ENCODE results near the gene TENM4.

Gene TENM4

DNA sequence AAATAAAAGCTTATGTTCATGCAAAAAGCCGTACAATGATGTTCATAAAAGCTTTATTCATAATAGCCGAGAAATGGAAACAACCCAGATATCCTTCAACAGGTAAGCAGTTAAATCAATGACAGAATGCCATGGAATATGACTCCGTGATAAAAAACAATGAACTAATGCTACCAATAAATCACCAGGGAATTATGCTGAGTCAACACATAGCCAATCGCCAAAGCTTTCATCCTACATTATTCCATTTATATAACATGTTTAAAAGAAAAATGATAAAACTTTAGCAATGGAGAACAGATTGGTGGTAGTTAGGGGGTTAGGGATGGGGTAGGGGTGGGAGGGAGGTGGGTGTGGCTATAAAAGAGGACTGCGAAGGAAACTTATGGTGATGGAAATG is 356.4 kb downstream of the TENM4 start:
- no peak for DNase-seq (ENCODE audit: low read depth in 2 of 2)

DNA sequence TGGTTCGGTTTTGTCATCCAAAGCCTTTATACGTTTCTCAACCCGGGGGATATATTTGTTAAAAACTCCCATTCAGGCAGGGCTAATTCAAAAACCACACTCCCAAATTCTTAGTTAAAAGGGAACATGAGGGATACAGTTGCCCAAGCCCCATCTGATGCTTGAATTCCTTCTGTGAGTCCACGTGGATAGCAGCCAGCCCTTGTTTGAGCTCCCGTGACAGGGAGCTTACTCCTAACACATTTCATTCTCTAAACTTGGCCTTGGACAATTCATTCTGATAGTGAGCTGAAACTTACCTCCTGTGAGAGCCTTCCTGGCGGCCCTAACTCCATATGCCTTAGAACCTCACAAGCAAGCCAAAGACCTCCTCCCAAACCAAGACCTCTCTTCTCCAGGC is 357.5 kb downstream of the TENM4 start:
- DNase-seq (ENCODE audit: low read depth in 2 of 2): no peak

- no peak for DNase-seq (ENCODE audit: low read depth in 2 of 2)
Measured at GRCh38 chr11:79082907-79083306, 357.9 kb downstream of the TENM4 start.

- DNase-seq (ENCODE audit: low read depth in 2 of 2): no peak
Measured at GRCh38 chr11:79082280-79082679, 358.6 kb downstream of the TENM4 start.

DNA sequence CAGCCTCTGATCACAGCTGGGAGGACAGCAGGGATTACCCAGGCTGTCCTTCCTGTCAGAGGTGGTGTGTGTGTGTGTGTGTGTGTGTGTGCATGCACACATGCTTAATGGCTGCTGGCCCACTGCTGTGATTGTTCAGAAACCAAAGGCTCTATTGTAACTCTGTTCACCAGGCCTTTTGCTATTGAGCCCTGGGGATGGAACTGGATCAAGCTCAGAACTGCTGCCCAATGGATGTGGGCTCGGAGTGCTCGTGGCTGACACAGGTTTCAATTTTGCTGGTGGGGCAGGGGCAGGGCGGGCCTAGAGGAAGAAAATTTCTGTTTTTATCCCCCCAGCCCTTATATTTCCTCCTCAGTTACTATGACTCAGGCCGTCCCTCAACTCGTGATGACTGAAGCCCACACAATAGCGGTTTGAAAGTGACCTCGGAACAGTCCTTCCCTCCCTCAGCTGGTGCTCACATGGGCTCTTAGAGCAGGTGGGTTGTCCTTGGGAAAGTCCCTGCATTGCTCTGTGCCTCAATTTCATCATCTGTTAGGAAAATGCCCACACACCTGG is 359.3 kb downstream of the TENM4 start:
- no peak for DNase-seq (ENCODE audit: low read depth in 2 of 2)

DNA sequence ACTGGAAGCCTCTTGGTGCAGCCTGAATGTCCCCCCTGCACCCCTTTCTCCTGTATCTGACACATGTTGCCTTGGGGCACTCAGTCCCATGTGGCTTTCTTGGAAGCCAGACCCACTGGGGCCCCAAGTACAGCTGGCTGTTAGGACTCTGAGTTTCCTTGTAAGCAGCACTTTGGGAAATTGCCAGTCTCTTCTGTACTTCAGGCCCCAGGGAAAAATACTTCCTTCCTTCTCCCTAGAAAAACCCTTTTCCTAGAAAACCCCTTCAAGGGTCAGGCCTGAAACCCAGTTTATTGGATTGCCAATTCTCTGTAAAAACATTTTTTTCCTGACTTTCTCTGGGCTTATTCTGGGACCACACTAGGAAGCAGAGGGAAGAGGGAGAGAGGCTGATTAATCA is 360.3 kb downstream of the TENM4 start:
- no peak for DNase-seq (ENCODE audit: low read depth in 2 of 2)

- no peak for DNase-seq (ENCODE audit: low read depth in 2 of 2)
Measured at GRCh38 chr11:79078999-79079398, 361.8 kb downstream of the TENM4 start.

DNA sequence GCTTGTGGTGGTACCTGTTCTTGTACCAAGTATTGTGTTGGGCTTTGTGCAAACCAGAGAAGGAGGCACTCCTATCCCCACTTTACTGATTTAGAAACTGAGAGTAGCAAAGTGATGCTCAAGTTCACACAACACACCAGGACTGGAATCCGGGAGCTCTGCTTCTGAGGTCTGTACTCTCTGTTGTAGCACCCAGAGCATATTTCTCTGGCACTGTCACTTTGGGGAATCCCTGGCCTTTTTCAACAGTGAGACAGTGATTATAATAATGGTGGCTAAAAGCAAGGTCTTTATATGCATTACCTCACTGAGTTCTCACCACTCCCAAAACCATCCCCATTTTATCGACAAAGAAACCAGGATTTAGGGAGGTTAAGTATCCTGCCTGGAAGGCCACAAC is 362.4 kb downstream of the TENM4 start:
- DNase-seq (ENCODE audit: low read depth in 2 of 2): no peak

GRCh38 chr11:79077702-79078330 is 363.0 kb downstream of the TENM4 start:
- DNase-seq (ENCODE audit: low read depth in 2 of 2): no peak

DNA sequence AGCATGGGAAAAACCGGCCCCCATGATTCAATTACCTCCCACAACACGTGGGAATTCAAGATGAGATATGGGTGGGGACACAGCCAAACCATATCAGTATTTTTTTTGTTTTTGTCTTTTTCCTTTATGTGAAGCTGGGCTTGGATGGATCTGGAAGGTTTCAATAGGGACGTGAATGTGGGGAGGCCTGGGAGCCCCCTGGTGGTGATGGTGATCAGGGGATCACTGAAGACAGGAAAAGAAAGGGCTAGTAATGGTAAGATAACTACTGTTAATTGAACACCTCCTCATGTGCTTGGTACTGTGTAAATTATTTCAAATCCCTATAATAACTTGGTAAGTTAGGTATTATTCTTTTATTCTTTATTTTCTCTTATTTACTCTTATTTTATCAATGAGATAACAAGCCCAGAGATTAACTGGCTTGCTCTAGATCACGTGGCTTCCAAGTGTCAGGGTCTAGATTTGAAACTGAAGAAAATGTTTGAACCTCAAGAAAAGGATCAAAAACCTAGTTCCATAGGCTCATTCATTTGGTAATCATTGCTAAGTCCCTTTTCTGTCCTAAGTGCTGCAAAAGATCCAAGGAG is 364.2 kb downstream of the TENM4 start:
- no peak for DNase-seq (ENCODE audit: low read depth in 2 of 2)

GRCh38 chr11:79074547-79074946 is 366.3 kb downstream of the TENM4 start:
- no peak for DNase-seq (ENCODE audit: low read depth in 2 of 2)

- DNase-seq (ENCODE audit: low read depth in 2 of 2): no peak
Measured at GRCh38 chr11:79071190-79071589, 369.6 kb downstream of the TENM4 start.

GRCh38 chr11:79070518-79070917 is 370.3 kb downstream of the TENM4 start:
- DNase-seq (ENCODE audit: low read depth in 2 of 2): no peak

- DNase-seq (ENCODE audit: low read depth in 2 of 2): no peak
Measured at GRCh38 chr11:79069504-79069903, 371.3 kb downstream of the TENM4 start.

GRCh38 chr11:79068356-79068755 is 372.5 kb downstream of the TENM4 start:
- no peak for DNase-seq (ENCODE audit: low read depth in 2 of 2)

- no peak for DNase-seq (ENCODE audit: low read depth in 2 of 2)
Measured at GRCh38 chr11:79067352-79067679, 373.5 kb downstream of the TENM4 start.

- no peak for DNase-seq (ENCODE audit: low read depth in 2 of 2)
Measured at GRCh38 chr11:79066456-79067351, 374.1 kb downstream of the TENM4 start.

DNA sequence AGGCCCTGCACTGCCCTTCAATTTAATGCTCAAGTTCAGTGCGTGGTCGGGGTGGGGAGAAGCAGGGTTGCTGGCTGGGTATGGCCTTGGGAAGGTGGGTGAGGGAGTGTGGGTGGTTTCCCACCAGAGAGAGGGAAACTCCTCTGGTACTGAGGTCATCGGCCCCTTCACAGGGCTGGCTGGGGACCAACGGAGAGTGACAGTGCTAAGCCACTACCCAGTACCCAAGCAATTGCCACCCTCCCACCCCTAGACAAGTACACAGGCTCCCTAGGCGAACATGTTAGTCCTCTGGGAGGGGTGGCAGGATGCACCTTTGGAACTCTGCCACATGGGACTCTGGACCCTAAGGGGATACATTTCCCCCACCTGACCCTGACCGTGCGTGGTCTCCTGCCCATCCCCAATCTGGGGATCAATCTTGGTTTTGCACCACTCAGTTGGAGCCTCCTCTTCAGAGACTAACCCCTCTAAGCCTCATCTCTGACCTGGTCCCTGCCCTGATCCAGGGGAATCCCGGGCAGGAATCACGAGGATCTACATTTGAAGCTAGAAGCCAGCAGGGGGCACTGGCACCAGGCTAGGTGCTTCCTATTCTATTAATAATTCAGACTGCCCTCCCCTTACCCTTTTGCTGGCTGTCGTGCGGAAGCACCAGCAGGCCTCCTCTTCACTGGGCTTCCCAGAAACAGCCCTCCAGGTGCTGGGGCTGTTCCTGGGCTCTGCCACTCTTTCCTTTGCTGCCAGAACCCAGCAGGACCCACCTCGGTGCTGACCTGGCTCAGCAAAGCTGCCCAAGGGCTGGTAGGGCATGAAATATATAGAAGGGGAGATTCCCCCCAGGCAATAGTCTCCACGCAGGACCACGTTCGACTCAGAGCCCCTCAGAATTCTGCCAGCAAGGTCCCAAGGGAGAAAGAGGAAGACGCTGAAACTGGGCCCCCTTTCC is 377.7 kb downstream of the TENM4 start:
- no peak for DNase-seq (ENCODE audit: low read depth in 2 of 2)

DNA sequence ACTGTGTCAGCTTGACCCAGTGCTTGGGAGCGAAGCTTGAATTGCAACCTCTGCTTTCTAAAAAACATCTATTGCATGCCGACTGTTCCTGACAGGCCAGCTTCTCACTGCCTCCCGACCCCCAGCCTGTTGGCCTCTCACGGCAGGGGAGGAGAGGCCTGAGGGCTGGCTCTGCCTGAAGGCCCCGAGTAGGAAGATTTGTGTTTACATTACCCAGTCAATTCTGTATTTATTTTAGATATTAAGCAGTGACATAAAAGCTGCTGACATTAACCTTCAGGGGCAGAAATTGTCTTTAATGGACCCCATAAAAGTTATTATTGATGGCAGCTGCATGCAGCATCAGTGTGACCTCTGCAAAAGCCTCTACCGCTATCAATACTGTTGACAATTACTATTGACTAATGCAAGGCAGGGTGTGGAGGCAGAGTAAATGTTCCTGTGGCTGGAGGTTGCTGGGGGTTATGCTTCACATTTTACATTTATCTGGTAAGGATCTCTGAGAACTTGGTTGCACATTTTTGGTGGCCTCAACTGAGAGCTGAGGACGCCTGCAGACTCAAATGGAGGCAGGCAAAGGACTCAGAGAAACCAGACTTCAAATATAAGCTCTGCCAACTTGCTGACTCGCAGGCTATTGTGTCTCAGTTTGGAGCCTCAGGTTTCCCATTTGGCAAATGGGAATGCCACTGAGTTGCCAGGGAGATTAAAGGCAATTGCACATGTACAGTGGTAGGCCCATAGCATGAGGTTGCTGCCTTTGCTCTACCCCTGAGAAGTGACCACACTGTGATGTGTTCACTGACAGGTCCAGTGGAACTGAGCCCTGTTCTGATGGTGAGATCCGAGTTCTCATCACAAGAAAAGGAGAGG is 380.5 kb downstream of the TENM4 start:
- DNase-seq (ENCODE audit: low read depth in 2 of 2): no peak

- DNase-seq (ENCODE audit: low read depth in 2 of 2): no peak
Measured at GRCh38 chr11:79059141-79059540, 381.7 kb downstream of the TENM4 start.

All from stimulated activated CD8-positive, alpha-beta memory T cell treated with anti-CD3 and anti-CD28 coated beads, Interleukin-15, amount 100 ng/mL, for 48 hours (primary cell).